Measurements from ENCODE around the gene ATG101. TPM values are rescaled to one million over a fixed set of nuclear protein-coding genes. Genes with fewer than 3 reads are reported as not detected.

The ATG101 gene
- total and polyA plus RNA-seq, 2 of the 13 experiments (the other 11 are each of a cell fraction or from before 2014, with no cell fraction given), result 58.2 to 67.7 TPM

DNA sequence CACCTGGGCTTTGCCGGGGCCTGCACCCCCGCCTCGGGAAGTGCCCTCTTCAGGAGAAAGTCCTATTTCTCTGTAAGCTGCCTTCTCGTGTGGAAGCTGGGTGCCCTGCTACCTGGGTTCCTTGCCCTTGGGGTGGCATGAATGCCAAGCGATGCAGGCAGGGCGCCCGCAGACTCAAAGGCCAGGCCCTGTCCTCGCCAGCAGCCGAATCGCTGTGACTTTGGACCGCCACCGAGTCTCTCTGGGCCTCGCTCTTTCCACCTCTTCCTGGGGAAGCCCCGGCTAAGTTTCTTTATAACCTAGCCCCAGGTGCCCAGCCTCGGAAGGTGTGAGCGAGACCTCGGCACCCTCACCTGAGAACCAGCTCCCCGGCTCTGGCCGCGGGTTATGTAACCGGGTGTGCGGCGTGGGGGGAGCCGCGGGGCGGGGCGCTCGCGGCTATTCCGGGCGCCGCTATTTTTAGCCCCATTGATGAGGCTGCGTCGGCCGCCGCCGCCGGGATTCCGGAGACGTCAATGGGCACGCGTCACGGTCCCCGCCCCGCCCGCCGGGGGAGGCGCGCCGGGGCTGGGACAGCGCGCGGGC is 33.1 kb upstream of the ATG101 start (continued):
- TF ChIP-seq ESRRA (CRISPR knock-in tag; IDR thresholded peaks at IDR 0.05; ENCODE audit: low read depth), result no peak
- TF ChIP-seq SSRP1 (CRISPR knock-in tag; IDR thresholded peaks at IDR 0.05), result no peak

DNA sequence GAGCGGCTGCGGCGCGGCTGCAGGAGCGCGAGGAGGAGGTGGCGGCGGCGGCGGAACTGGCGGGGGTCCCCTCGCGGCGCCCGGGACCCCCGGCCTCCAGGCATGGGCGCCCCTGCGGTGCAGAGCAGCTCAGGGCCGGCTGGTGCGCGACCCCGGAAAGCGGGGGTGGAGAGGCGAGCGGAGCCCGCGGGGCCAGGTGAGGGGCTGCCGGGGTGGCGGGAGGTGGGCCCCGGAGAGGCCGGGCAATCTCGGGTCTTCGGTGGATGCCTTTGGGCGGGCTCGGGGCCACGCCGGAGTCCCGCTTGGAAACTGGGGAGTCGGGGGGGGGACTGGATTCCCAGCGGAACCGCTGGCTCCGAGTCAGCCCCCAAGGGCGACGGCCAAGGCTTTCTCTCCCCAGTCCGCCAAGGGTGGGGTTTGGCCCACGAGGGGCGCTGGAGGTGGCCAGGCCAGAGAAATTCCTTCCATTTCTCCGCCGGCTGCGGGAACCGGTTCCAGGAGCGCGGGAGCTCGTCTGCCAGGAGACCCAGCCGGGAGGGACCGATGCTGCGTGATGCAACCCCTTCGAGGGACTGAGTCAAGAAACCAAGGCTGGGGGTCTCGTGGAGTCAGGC is 32.4 kb upstream of the ATG101 start:
- Histone ChIP-seq H3K9ac (ENCODE audit: insufficient read depth, low read depth, low read length) (peak overlapping the region; percentile 78), H2AFZ (ENCODE audit: low read length) (no peak overlapping the region), H3K9me3 (ENCODE audit: low read length) (no peaks in the 10 kb centered on the region), H3K4me2 (ENCODE audit: low read depth, low read length) (peak overlapping the region; percentile 81), H4K20me1 (ENCODE audit: insufficient read depth, low read length) (no peaks in the 10 kb centered on the region), H3K36me3 (replicated peaks in 1 of 2; ENCODE audit: control insufficient read depth in 1 of 2, insufficient read depth in 2 of 2, low read length in 2 of 2) (no peaks in the 10 kb centered on the region), H3K27me3 (ENCODE audit: control insufficient read depth in 1 of 2, insufficient read depth in 2 of 2, low read length in 2 of 2) (peaks cover 3 to 46% of the 10 kb centered on the region in 2 experiments; a peak in 4 of 5 replicates), H3K27ac (ENCODE audit: extremely low read length, insufficient read depth, low read length) (no peak overlapping the region), H3K79me2 (ENCODE audit: insufficient read depth, low read length) (no peaks in the 10 kb centered on the region), H3K4me1 (ENCODE audit: insufficient read depth, low read length) (peaks cover 66% of the 10 kb centered on the region), H3K4me3 (replicated peaks in 1 of 3; ENCODE audit: insufficient read depth in 1 of 3, low read depth in 2 of 3, low read length in 3 of 3) (peak overlapping the region; percentile 62 to 75 (median 64))
- ATAC-seq (no peak), FAIRE-seq (no peak), DNase-seq (ENCODE audit: low spot score) (no peak)
- ChIA-PET POLR2A (interaction anchor here (1.8 kb wide), 1 partner anchor 14 kb away, joined by 14 read pairs; the partner anchor contains the start of gene NR4A1), CTCF (ENCODE audit: low intra/inter-chr PET ratio, low total read pairs) (interaction anchor here (1.2 kb wide), 1 partner anchor 11 kb away, joined by 4 read pairs; no protein-coding TSS in a partner anchor)
- no TSS peak for BruUV-seq (replicated peaks)
- in situ Hi-C loops (cut with HindIII; ENCODE audit: extremely low pct_ligation_motif_present, low pct_unique_long_range_greater_than_20kb) (no loop called here), intact Hi-C loops (cut with micrococcal nuclease; ENCODE audit: unreplicated experiment) (loop anchor here (2.0 kb wide), 1 partner anchor 13 kb away; the partner anchor contains the start of gene NR4A1)
- WGBS (ENCODE audit: low lambda C conversion rate), result 3% methylated on average over 12 of the region's 59 CpGs
- TF ChIP-seq RBM39 (IDR thresholded peaks at IDR 0.05; ENCODE audit: low read depth, low read length, poor library complexity, severe bottlenecking) (peak; percentile 29), RBFOX2 (IDR thresholded peaks at IDR 0.05; ENCODE audit: low read depth, low read length) (peak; percentile 41; the same call in 1 of the 2 replicates), SAP130 (CRISPR knock-in tag; IDR thresholded peaks at IDR 0.05; ENCODE audit: low read depth) (0 out of 2 replicates have a peak, but pooled peaks have one; percentile 30), CTCF (CRISPR knock-in tag; IDR thresholded peaks at IDR 0.05) (peak; percentile 23; the same call in 1 of the 2 replicates), RFX1 (IDR thresholded peaks at IDR 0.05) (no peak), ZFY (CRISPR knock-in tag; IDR thresholded peaks at IDR 0.05) (0 out of 2 replicates have a peak, but pooled peaks have one; percentile 5), ZNF614 (CRISPR knock-in tag; IDR thresholded peaks at IDR 0.05; ENCODE audit: borderline replicate concordance) (0 out of 2 replicates have a peak, but pooled peaks have one; percentile 30), ZBTB3 (CRISPR knock-in tag; IDR thresholded peaks at IDR 0.05; ENCODE audit: borderline replicate concordance, low read depth) (no peak), ZNF670 (CRISPR knock-in tag; IDR thresholded peaks at IDR 0.05; ENCODE audit: borderline replicate concordance) (no peak), HIVEP1 (CRISPR knock-in tag; IDR thresholded peaks at IDR 0.05) (0 out of 2 replicates have a peak, but pooled peaks have one; percentile 44), ZNF563 (CRISPR knock-in tag; IDR thresholded peaks at IDR 0.05) (0 out of 2 replicates have a peak, but pooled peaks have one; percentile 36), PATZ1 (CRISPR knock-in tag; IDR thresholded peaks at IDR 0.05) (peak; percentile 51), ZNF780A (CRISPR knock-in tag; IDR thresholded peaks at IDR 0.05) (no peak), AGO1 (IDR thresholded peaks at IDR 0.05; ENCODE audit: low read depth, low read length, poor library complexity, severe bottlenecking) (peak; percentile 61), HES4 (CRISPR knock-in tag; IDR thresholded peaks at IDR 0.05; ENCODE audit: borderline replicate concordance) (no peak)
- TF ChIP-seq, protein P1, sequence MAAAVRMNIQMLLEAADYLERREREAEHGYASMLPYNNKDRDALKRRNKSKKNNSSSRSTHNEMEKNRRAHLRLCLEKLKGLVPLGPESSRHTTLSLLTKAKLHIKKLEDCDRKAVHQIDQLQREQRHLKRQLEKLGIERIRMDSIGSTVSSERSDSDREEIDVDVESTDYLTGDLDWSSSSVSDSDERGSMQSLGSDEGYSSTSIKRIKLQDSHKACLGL (CRISPR knock-in tag; IDR thresholded peaks at IDR 0.05), result 0 out of 2 replicates have a peak, but pooled peaks have one; percentile 6

Measured in HepG2 (cell line).